T-helper 1 cell treated with Interleukin-12 subunit alpha and Interleukin-12 subunit beta and Interleukin-4 antibody, amounts not matched to agents 30 μg/mL and 1 μg/mL, for 36 hours (primary cell): ENCODE data around the gene TMEM174.
"Not testable (repeated sequence)": the region's sequence is repeated elsewhere in the genome, so short reads cannot be mapped to it uniquely, and the experiment has no call there.

Source experiments
- H3K27ac Mint-ChIP-seq: one replicate; pipeline ENCODE4 v1.8.0; 2021; ENCODE audit warnings: mild to moderate bottlenecking, mixed read lengths
- H3K27me3 Mint-ChIP-seq: one replicate; pipeline ENCODE4 v1.8.0; 2021; ENCODE audit warnings: low read depth, mixed read lengths
- H3K36me3 Mint-ChIP-seq: one replicate; pipeline ENCODE4 v1.8.0; 2021; ENCODE audit warnings: low read depth, mixed read lengths
- H3K4me1 Mint-ChIP-seq: one replicate; pipeline ENCODE4 v1.8.0; 2021; ENCODE audit warnings: low read depth, mixed read lengths
- H3K4me3 Mint-ChIP-seq: one replicate; pipeline ENCODE4 v1.8.0; 2021; ENCODE audit warnings: mild to moderate bottlenecking, moderate library complexity, mixed read lengths
- H3K9me3 Mint-ChIP-seq: one replicate; pipeline ENCODE4 v1.8.0; 2021; ENCODE audit warnings: mixed read lengths

TMEM174 gene

DNA sequence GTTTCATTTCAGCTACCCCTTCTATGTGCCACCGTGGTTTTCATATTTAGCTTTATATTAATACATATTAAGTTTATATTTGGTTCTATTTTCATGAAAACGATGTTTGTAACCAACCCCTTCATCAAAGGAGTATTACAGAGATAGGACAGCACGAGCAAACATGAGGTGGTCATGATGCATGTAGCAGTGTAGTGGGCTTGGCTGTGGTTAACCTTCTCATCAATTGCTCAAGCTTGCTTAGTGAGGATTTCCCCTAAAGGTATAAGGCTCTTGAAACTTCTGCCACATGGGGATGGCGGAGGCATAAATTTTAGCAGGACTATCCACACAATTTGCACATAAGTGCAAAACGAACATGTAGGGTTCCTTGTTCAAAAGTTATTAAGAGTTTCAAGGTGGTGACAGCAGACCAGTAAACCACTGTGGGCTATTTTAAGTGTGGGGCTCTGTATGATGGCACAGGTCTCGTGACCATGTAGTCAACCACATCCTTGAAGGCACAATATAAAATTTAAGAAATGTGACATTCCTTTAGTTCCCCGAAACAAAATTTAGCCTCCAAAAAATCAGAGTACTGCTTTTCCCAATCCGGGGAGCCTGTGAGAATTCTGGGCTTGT is 24.8 kb downstream of the TMEM174 start:
- Mint-ChIP-seq H3K27me3 (peaks cover 47% of the 10 kb centered on the region), H3K36me3 (no peaks in the 10 kb centered on the region), H3K27ac (no peak overlapping the region), H3K4me3 (no peak overlapping the region), H3K9me3 (no peaks in the 10 kb centered on the region), H3K4me1 (peaks cover 3% of the 10 kb centered on the region)

DNA sequence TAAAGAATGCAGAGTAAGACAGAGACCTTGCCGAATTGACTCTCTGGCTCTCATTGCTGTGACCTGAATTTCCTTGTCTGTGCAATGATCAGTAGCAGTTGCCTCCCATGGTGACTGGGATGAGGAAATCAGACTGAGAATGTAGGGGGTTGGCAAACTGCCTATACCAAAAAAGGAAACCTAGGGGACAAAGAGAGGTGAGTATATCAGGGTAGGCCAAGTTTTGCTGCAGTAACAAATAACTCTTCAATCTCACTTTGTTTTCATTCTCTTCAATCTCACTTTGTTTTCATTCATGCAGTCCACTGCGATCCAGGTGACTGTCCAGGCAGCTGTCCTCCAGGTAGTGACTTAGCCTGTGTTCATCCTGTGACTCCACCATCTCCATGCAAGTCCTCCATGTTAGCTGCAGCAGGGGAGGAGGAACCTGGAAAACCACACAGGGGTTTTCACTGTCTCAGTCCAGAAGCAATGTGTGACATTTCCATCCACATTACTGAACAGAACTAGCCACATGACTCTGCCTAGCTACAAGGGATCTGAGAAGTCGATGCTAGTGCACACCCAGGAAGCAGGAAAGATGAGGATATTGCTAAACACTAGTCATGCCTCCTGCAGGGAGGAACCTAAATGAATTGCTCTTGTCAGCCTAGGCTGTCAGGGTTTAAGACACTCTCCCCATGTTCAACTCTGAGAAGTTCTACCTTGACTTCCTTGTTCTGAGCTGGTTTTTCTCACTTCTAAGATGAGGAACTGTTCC is 26.0 kb downstream of the TMEM174 start:
- Mint-ChIP-seq H3K9me3 (no peaks in the 10 kb centered on the region), H3K4me3 (no peak overlapping the region), H3K4me1 (peaks cover 3% of the 10 kb centered on the region), H3K36me3 (no peaks in the 10 kb centered on the region), H3K27ac (no peak overlapping the region), H3K27me3 (peaks cover 51% of the 10 kb centered on the region)

DNA sequence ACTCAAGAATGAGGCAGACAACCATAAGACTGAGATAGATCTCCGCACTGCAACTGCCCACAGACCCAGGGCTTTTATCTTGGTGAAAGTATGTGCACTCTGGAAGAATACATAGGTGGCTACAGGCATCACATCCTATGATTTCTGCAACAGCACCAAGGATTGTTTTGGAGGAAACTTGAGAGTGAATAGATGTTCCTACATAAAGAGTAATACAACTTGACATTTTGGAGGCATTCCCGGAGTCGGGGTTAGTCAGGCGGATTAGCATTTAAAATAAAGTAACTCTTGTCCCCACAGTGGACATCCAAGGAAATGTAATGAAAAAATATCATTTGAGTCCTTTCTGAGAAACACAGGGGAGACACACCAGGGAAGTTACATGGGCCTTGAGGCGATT is 26.7 kb downstream of the TMEM174 start:
- H3K4me1 Mint-ChIP-seq = peaks cover 3% of the 10 kb centered on the region
- H3K27ac Mint-ChIP-seq = no peak overlapping the region
- peaks cover 52% of the 10 kb centered on the region for H3K27me3 Mint-ChIP-seq
- no peaks in the 10 kb centered on the region for H3K36me3 Mint-ChIP-seq
- no peaks in the 10 kb centered on the region for H3K9me3 Mint-ChIP-seq
- H3K4me3 Mint-ChIP-seq = no peak overlapping the region

DNA sequence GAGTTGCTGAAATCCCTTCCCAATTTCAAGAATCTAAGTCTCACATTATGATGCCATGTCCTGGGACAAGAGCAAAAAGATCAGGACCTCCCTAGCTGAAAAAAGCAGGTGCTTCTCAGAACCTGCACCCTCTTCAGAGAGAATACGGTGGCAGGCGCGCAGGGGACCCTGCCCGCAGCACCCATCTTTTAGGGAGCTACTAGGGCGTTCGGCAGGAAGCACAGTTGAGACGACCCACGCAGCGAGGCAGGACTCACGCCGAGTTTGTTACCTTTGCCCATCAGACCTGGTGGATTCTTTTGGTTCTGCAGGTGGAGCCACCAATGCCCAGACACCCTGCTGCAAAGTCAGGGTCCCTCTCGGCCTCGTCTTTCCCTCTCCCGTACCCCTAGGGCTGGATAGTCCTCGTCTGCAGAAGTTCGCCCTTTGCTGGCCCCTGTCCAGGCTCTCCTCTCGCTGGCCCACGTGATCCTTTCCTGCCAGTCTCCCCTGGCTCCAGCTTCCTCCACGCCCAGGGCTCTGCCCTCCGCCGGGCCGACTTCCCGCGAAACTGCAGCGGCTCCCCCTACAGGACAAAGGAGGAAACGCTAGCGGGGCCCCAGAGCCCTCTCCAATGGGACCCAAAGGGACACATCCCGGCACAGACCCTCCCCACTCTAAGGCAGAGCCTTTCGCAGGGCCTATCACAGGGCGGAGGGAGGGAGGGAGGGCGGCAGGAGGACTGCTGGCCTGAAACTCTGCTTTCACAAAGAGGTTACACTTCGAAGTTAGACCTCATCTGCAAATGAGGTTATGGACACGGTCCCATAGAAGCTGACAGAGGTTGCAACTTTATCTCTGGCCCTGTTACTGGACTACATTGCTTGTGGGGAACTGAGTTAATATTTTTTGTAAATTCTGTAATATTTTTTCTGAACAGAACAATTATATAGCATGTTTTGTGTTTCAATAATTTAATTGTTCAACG is 28.8 kb downstream of the TMEM174 start:
- no peaks in the 10 kb centered on the region for H3K36me3 Mint-ChIP-seq
- no peak overlapping the region for H3K27ac Mint-ChIP-seq
- no peaks in the 10 kb centered on the region for H3K9me3 Mint-ChIP-seq
- H3K27me3 Mint-ChIP-seq = peaks cover 52% of the 10 kb centered on the region
- H3K4me3 Mint-ChIP-seq = no peak overlapping the region
- peaks cover 3% of the 10 kb centered on the region for H3K4me1 Mint-ChIP-seq

DNA sequence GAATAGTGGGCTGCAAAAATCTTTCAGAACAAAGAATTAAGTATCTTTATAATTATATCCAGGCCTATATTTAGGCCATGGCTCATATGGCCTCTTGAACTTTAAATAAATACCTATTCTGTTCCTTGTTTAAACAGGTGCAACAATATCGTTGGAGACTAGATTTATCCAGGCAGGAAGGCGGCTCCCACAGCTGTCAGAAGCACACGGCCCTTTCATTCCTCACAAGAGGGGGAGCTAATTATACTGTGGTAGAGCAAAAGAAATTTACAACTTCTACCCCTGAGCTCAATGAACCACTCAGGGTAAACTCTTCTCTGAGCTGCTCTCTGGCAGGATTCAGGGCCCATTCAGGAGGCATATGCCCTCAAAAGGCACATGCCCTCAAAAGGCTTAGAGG is 31.3 kb downstream of the TMEM174 start:
- Mint-ChIP-seq H3K4me1 (peaks cover 3% of the 10 kb centered on the region), H3K27me3 (peaks cover 40% of the 10 kb centered on the region), H3K27ac (no peak overlapping the region), H3K36me3 (no peaks in the 10 kb centered on the region), H3K9me3 (peaks cover 13% of the 10 kb centered on the region), H3K4me3 (no peak overlapping the region)

DNA sequence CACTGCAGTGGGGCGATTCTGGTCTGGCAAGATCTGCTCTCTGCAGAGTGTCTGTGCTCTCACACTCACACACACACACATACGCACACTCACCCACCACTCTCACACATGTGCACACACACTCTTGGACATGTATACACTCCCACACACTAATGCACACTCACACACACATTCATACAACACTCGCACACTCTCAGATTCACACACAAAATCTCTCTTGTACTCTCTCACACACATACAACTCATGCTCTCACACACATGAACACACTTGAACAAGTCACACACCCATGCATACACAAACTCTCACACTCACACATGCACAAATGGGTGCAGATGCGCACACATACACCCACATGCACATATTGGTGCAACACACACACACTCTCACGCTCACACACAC is 31.7 kb downstream of the TMEM174 start:
- Mint-ChIP-seq H3K4me3 (no peak overlapping the region), H3K9me3 (peaks cover 16% of the 10 kb centered on the region), H3K27ac (no peak overlapping the region), H3K27me3 (peaks cover 40% of the 10 kb centered on the region), H3K36me3 (no peaks in the 10 kb centered on the region), H3K4me1 (peaks cover 3% of the 10 kb centered on the region)

DNA sequence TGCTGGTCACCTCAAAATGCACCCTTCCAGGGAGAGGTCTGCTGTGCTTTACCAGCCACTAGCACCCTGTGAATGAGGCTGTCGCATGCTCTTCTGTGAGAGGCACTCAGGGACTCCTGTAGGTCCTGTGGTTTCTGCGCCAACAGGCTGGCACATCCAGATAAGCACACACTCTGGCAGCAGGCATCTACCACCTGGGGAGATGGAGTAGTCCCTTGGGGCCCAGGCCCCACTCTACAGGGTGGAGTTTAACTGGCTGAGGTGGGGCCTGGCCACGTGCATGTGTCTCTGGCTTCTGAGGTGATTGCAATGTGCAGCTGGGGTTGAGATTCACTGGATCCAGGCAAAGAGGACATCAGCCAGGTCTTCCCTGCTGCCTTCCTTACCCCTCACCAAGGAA is 32.3 kb downstream of the TMEM174 start:
- Mint-ChIP-seq H3K36me3 (no peaks in the 10 kb centered on the region), H3K27ac (no peak overlapping the region), H3K4me1 (peaks cover 3% of the 10 kb centered on the region), H3K27me3 (peaks cover 41% of the 10 kb centered on the region), H3K9me3 (peaks cover 22% of the 10 kb centered on the region), H3K4me3 (no peak overlapping the region)

DNA sequence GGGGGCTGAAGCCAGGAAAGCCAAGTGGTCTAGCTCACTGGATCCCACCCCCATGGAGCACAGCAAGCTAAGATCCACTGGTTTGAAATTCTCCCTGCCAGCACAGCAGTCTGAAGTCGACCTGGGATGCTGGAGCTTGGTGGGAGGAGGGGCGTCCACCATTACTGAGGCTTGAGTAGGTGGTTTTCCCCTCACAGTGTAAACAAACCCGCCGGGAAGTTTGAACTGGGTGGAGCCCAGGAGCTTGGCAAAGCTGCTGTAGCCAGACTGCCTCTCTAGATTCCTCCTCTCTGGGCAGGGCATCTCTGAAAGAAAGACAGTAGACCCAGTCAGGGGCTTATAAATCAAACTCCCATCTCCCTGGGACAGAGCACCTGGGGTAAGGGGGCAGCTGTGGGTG is 34.2 kb downstream of the TMEM174 start:
- H3K4me1 Mint-ChIP-seq, H3K27ac Mint-ChIP-seq: not testable (repeated sequence)
- H3K27me3 Mint-ChIP-seq = peaks cover 45% of the 10 kb centered on the region

DNA sequence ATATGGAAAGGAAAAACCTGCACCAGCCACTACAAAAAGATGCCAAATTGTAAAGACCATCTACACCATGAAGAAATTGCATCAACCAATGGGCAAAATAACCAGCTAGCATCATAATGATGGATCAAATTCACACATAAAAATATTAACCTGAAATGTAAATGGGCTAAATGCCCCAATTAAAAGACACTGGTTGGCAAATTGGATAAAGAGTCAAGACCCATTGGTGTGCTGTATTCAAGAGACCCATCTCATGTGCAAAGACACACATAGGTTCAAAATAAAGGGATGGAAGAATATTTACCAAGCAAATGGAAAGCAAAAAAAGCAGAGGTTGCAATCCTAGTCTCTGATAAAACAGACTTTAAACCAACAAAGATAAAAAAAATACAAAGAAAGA is 36.1 kb downstream of the TMEM174 start:
- not testable (repeated sequence) for H3K4me3 Mint-ChIP-seq, H3K4me1 Mint-ChIP-seq, H3K36me3 Mint-ChIP-seq, H3K27ac Mint-ChIP-seq
- Mint-ChIP-seq H3K27me3 (peaks cover 55% of the 10 kb centered on the region), H3K9me3 (peaks cover 22% of the 10 kb centered on the region)

More for the DNA sequence above, 34.2 kb downstream of the TMEM174 start:
- not testable (repeated sequence) for H3K4me3 Mint-ChIP-seq, H3K36me3 Mint-ChIP-seq
- H3K9me3 Mint-ChIP-seq = peaks cover 22% of the 10 kb centered on the region

DNA sequence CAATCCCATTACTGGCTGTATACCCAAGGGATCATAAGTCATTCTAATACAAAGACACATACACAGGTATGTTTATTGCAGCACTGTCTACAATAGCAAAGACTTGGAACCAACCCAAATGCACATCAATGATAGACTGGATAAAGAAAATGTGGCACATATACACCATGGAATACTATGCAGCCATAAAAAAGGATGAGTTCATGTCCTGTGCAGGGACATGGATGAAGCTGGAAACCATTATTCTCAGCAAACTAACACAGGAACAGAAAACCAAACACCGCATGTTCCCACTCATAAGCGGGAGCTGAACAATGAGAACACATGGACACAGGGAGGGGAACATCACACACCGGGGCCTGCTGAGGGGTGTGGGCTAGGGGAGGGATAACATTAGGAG is 39.7 kb downstream of the TMEM174 start:
- H3K27ac Mint-ChIP-seq, H3K36me3 Mint-ChIP-seq, H3K4me3 Mint-ChIP-seq, H3K4me1 Mint-ChIP-seq: not testable (repeated sequence)
- H3K27me3 Mint-ChIP-seq = peaks cover 77% of the 10 kb centered on the region
- H3K9me3 Mint-ChIP-seq = peaks cover 20% of the 10 kb centered on the region

DNA sequence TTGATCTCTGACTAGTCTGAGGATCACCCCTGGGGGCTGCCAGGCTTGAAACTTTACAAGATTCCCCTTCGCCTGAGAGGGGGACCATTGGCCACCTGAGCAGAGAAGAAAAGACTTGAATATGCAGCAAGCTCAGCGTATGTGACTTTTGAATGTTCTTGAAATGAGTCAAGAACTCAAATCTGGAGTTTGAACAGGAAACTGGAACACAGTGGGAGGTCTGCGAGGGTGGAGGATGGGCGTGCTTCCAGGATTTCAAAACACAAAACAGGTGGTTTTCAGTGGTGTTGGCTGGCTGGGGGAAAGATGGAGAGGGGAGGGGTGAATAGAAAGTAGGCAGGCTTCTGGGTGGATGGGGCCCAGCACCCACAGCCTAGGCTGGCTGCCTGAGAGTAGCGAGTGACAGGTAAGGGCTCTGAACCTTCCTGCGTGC is 40.6 kb downstream of the TMEM174 start:
- peaks cover 14% of the 10 kb centered on the region for H3K9me3 Mint-ChIP-seq
- H3K27ac Mint-ChIP-seq = no peak overlapping the region
- H3K27me3 Mint-ChIP-seq = peaks cover 85% of the 10 kb centered on the region
- no peaks in the 10 kb centered on the region for H3K36me3 Mint-ChIP-seq
- peaks cover 3% of the 10 kb centered on the region for H3K4me1 Mint-ChIP-seq
- no peak overlapping the region for H3K4me3 Mint-ChIP-seq

DNA sequence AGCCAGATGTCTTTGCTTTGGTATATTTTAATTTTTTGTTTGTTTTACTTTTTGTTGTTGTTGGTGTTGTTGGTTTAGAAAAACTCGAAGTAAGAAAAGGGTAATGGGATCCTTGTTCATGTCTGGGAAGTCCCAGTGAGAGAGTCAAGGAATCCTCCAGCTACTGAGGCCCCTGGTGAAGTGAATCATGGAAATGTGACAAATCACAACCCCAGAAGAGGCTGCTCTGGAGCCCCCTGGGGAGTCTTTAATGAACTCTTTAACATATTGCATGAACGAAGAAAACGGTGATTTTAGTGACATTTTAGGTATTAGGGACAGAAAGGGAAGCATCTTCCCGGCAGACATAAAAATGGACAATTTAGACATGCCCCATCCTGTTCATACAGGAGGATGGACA is 41.3 kb downstream of the TMEM174 start:
- Mint-ChIP-seq H3K4me1 (peaks cover 3% of the 10 kb centered on the region), H3K36me3 (no peaks in the 10 kb centered on the region), H3K27me3 (peaks cover 84% of the 10 kb centered on the region), H3K9me3 (peaks cover 9% of the 10 kb centered on the region), H3K27ac (no peak overlapping the region), H3K4me3 (no peak overlapping the region)

DNA sequence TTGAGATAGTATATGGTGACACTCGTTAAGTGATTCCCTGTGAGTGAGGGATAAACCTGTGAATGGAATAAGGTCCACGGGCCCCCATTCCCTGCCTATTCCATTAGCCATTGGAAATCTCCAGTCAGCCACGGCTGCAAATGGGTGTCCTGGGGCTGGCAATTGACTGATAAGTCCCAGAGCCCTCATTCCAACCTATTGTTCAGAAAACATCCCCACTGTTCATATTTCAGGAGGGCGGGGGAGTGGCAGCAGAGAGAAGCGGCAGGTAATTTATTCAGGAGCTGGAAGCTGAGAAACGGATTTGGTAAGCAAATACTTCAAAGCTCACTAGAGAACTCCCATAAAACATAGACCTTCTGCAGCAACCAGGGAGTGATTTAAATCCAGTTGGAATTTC is 42.0 kb downstream of the TMEM174 start:
- Mint-ChIP-seq H3K27ac (no peak overlapping the region), H3K9me3 (peaks cover 3% of the 10 kb centered on the region), H3K27me3 (peaks cover 78% of the 10 kb centered on the region), H3K4me1 (peaks cover 3% of the 10 kb centered on the region), H3K4me3 (no peak overlapping the region), H3K36me3 (no peaks in the 10 kb centered on the region)

DNA sequence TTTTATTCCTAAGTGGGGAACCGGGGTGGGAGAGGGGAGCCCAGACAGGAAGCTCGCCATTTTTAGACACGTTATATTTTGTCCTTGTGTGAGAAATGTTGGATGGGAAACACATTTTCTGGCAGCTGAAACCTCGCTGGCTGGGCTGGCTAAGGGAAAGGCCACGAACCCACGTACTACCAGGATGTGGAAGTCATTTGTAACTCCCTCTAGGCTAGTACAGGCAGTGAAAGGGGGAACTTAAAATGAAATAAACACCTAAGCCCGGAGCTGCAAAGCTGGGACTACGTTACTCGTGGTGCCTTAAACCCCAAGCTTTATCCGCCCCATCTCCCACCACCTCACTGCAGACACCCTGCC is 42.5 kb downstream of the TMEM174 start:
- no peaks in the 10 kb centered on the region for H3K36me3 Mint-ChIP-seq
- no peak overlapping the region for H3K4me3 Mint-ChIP-seq
- H3K27me3 Mint-ChIP-seq = peaks cover 77% of the 10 kb centered on the region
- no peaks in the 10 kb centered on the region for H3K9me3 Mint-ChIP-seq
- no peak overlapping the region for H3K27ac Mint-ChIP-seq
- peaks cover 3% of the 10 kb centered on the region for H3K4me1 Mint-ChIP-seq
